ENCODE data around the gene SERPINB10.

DNA sequence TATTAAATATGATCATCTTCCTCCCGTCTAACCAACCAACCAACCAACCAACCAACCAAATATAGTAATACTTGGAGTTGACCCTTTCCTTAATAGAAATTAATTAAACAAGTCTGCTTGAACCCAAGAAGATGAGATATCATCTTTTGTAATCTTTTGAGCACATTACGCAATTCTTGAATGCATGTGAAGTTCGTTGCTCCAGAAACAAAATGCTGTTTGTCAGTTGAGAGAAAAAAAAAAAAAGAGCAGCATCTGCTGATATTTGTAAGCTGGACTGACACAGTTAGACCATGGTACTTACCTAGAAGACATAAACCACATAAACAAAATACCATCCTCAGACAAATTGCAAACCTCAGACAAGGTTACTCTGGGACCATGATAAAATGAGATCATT lies 29.4 kb upstream of the SERPINB10 start:
- TF ChIP-seq, protein P1, sequence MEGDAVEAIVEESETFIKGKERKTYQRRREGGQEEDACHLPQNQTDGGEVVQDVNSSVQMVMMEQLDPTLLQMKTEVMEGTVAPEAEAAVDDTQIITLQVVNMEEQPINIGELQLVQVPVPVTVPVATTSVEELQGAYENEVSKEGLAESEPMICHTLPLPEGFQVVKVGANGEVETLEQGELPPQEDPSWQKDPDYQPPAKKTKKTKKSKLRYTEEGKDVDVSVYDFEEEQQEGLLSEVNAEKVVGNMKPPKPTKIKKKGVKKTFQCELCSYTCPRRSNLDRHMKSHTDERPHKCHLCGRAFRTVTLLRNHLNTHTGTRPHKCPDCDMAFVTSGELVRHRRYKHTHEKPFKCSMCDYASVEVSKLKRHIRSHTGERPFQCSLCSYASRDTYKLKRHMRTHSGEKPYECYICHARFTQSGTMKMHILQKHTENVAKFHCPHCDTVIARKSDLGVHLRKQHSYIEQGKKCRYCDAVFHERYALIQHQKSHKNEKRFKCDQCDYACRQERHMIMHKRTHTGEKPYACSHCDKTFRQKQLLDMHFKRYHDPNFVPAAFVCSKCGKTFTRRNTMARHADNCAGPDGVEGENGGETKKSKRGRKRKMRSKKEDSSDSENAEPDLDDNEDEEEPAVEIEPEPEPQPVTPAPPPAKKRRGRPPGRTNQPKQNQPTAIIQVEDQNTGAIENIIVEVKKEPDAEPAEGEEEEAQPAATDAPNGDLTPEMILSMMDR (IDR thresholded peaks at IDR 0.05; ENCODE audit: low read depth, low read length) = no peak
- no peak for TF ChIP-seq POLR2A (IDR thresholded peaks at IDR 0.05; ENCODE audit: extremely low read depth, insufficient read length)
- TF ChIP-seq, protein P2, sequence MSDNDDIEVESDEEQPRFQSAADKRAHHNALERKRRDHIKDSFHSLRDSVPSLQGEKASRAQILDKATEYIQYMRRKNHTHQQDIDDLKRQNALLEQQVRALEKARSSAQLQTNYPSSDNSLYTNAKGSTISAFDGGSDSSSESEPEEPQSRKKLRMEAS (IDR thresholded peaks at IDR 0.05; ENCODE audit: low read depth, low read length) = no peak

Measured in NB4 (cell line).